ENCODE data around the gene CHIT1. TPM values are rescaled to one million over a fixed set of nuclear protein-coding genes. Genes with fewer than 3 reads are reported as not detected.

CHIT1 gene
- total RNA-seq, 1 experiment from 2014 or later: not detected

GRCh38 chr1:203168991-203169390 is 60.5 kb downstream of the CHIT1 start:
- Histone ChIP-seq H3K27ac (ENCODE audit: low read depth, low read length) (no peak overlapping the region), H3K4me1 (ENCODE audit: control insufficient read depth in 1 of 2, insufficient read depth in 2 of 2, low read length in 2 of 2) (peaks cover 13 to 46% of the 10 kb centered on the region in 2 experiments; a peak in 3 of 4 replicates), H3K27me3 (ENCODE audit: insufficient read depth, low read length) (no peaks in the 10 kb centered on the region), H3K4me2 (ENCODE audit: low read length) (no peak overlapping the region), H3K9me2 (ENCODE audit: insufficient read depth) (no peaks in the 10 kb centered on the region), H3K9me3 (ENCODE audit: control insufficient read depth in 1 of 2, insufficient read depth in 1 of 2, low read depth in 1 of 2, low read length in 2 of 2) (no peaks in the 10 kb centered on the region), H3K79me2 (ENCODE audit: insufficient read depth, low read length) (no peaks in the 10 kb centered on the region), H3K36me3 (ENCODE audit: control insufficient read depth in 1 of 2, insufficient read depth in 2 of 2, low read length in 2 of 2) (no peaks in the 10 kb centered on the region), H3K9ac (ENCODE audit: low read length) (no peak overlapping the region), H2AFZ (ENCODE audit: low read depth, low read length, poor library complexity, severe bottlenecking) (no peak overlapping the region), H3K4me3 (replicated peaks in 1 of 2; ENCODE audit: low read depth in 1 of 2, low read length in 2 of 2) (no peak overlapping the region), H4K20me1 (ENCODE audit: insufficient read depth) (no peaks in the 10 kb centered on the region)
- POLR2A ChIA-PET: no interaction called here
- ATAC-seq: no peak
- TF ChIP-seq CBX3 (IDR thresholded peaks at IDR 0.05; ENCODE audit: low read depth) (no peak), CEBPB (IDR thresholded peaks at IDR 0.05; ENCODE audit: low read depth) (no peak), REST (IDR thresholded peaks at IDR 0.05; ENCODE audit: low read depth) (no peak), MAX (IDR thresholded peaks at IDR 0.05) (no peak), TCF7L2 (IDR thresholded peaks at IDR 0.05; ENCODE audit: borderline replicate concordance, extremely low read depth, insufficient read depth, insufficient read length) (no peak), EGR1 (IDR thresholded peaks at IDR 0.05; ENCODE audit: low read depth) (no peak), YY1 (IDR thresholded peaks at IDR 0.05; ENCODE audit: extremely low read depth, insufficient replicate concordance, low read depth, low read length) (no peak)
- intact Hi-C loops (cut with micrococcal nuclease): no loop called here
- BruUV-seq (replicated peaks): no TSS peak
- RAD21 ChIA-PET (ENCODE audit: low non-redundant PET in 1 of 2, low total read pairs in 2 of 2, uncharacterized antibody in 2 of 2, unreplicated experiment in 2 of 2): no interaction called here
- CTCF ChIA-PET: no interaction called here
- DNase-seq (ENCODE audit: low read depth, low spot score): no peak

Data from HCT116 (cell line).